OCI-LY3 (cell line): ENCODE results near the gene PLTP.

Source experiments
- CTCF ChIP-seq: fragments of 200-600, 300-600 bp; sonication (generic); IDR thresholded peaks from 2 replicates; pipeline ENCODE4 v1.5.1; 2014; ENCODE audit warnings: antibody characterized with exemption, low read length, low read depth
- EZH2phosphoT487 ChIP-seq: fragments of 200-600 bp; shearing (Covaris generic); IDR thresholded peaks from 2 replicates; pipeline ENCODE4 v1.6.1; 2018; ENCODE audit warnings: antibody characterized with exemption, mixed run types, low read depth

GRCh38 chr20:45909817-45910669, 1.9 kb downstream of the PLTP start:
- TF ChIP-seq CTCF = no peak
- no peak for TF ChIP-seq EZH2phosphoT487
